HepG2 (cell line): ENCODE measurements around the gene TFDP2. TPM values are rescaled to one million over a fixed set of nuclear protein-coding genes. Genes with fewer than 3 reads are reported as not detected.

Experiments
- ATAC-seq: fragments of 200-7000 bp; cut with Tn5 transposase; 3 replicates; pipeline ENCODE4 v1.9.1; 2020; ENCODE audit warnings: mild to moderate bottlenecking, moderate library complexity
- BruUV-seq: library from RNA; stranded (reverse); fragments of 400-500 nt; replicated peaks from 2 replicates; lab custom pipeline; 2021; lab: Mats Ljungman, UMichigan
- CTCF ChIA-PET: fragments of 300-600 bp; formaldehyde crosslinking; extraction: SDS; loops from one replicate; lab custom pipeline; 2021; ENCODE audit warnings: low total read pairs, inconsistent platforms, low intra/inter-chr PET ratio; lab: Yijun Ruan, JAX
- POLR2A ChIA-PET: fragments of 350-600 bp; sonication (Branson Sonifier 250); formaldehyde crosslinking; loops from one replicate; lab custom pipeline; 2020; ENCODE audit warnings: antibody characterized with exemption, inconsistent platforms; lab: Yijun Ruan, JAX
- DNase-seq: peaks from one replicate; pipeline ENCODE4 v3.0.0-alpha.2; 2015; ENCODE audit warnings: low spot score
- FAIRE-seq: peaks from 3 replicates; lab custom pipeline; 2011; peaks lifted over from hg19 to GRCh38; lab: Jason Lieb, UNC
- H2AFZ ChIP-seq: one replicate; pipeline ENCODE4 v1.6.1; 2011; ENCODE audit warnings: low read length, inconsistent platforms
- H3K27ac ChIP-seq: fragments of 300-600 bp; 3 replicates; pipeline ENCODE4 v1.8.0; 2011; ENCODE audit warnings: mixed run types, mild to moderate bottlenecking, mixed read lengths, low read length, inconsistent platforms; ENCODE audit not compliant: insufficient read depth; ENCODE audit errors: extremely low read length
- H3K27me3 ChIP-seq, 2 experiments: fragments of 200-600 bp in 1 of 2; 2 replicates in 1 of 2; 3 replicates in 1 of 2; pipeline versions ENCODE4 v1.6.0 to v1.8.0; 2011; ENCODE audit warnings: low read length in 2 of 2, mild to moderate bottlenecking in 2 of 2, moderate library complexity in 2 of 2, inconsistent platforms in 1 of 2; ENCODE audit not compliant: insufficient read depth in 2 of 2, control insufficient read depth in 1 of 2
- H3K36me3 ChIP-seq, 2 experiments: fragments of 200-600 bp in 1 of 2; replicated peaks in 1 of 2; 2 replicates in 1 of 2; 3 replicates in 1 of 2; pipeline versions ENCODE4 v1.5.1 to v1.8.0; 2011; ENCODE audit warnings: low read length in 2 of 2, inconsistent platforms in 1 of 2; ENCODE audit not compliant: insufficient read depth in 2 of 2, control insufficient read depth in 1 of 2
- H3K4me1 ChIP-seq: 2 replicates; pipeline ENCODE4 v1.5.1; 2012; ENCODE audit warnings: low read length, inconsistent platforms; ENCODE audit not compliant: insufficient read depth
- H3K4me2 ChIP-seq: 2 replicates; pipeline ENCODE4 v1.6.0; 2011; ENCODE audit warnings: low read depth, low read length, inconsistent platforms
- H3K4me3 ChIP-seq, 3 experiments: fragments of 200-600 bp in 1 of 3; sonication (generic), shearing (Covaris generic) in 1 of 3; replicated peaks in 1 of 3; 2 replicates each; pipeline ENCODE4 v1.5.1; 2011 to 2016; ENCODE audit warnings: low read length in 3 of 3, inconsistent platforms in 2 of 3, low read depth in 2 of 3, mild to moderate bottlenecking in 2 of 3, control low read depth in 1 of 3, mixed read lengths in 1 of 3; ENCODE audit not compliant: insufficient read depth in 1 of 3
- H3K79me2 ChIP-seq: one replicate; pipeline ENCODE4 v1.6.1; 2011; ENCODE audit warnings: low read length, inconsistent platforms; ENCODE audit not compliant: insufficient read depth
- H3K9ac ChIP-seq: 2 replicates; pipeline ENCODE4 v1.6.0; 2011; ENCODE audit warnings: mild to moderate bottlenecking, low read depth, low read length, inconsistent platforms; ENCODE audit not compliant: insufficient read depth
- H3K9me3 ChIP-seq: 2 replicates; pipeline ENCODE4 v1.5.1; 2012; ENCODE audit warnings: mild to moderate bottlenecking, low read length
- H4K20me1 ChIP-seq: 2 replicates; pipeline ENCODE4 v1.6.0; 2011; ENCODE audit warnings: inconsistent platforms, mild to moderate bottlenecking, low read length, moderate library complexity; ENCODE audit not compliant: insufficient read depth
- IRF1 ChIP-seq: sonication (generic); formaldehyde crosslinking; IDR thresholded peaks from 2 replicates; pipeline ENCODE4 v1.4.0; 2020; ENCODE audit warnings: low read depth, mild to moderate bottlenecking, missing genetic modification reagents
- MEIS2 ChIP-seq: sonication (generic); formaldehyde crosslinking; IDR thresholded peaks from 2 replicates; pipeline ENCODE4 v1.9.0; 2021; ENCODE audit warnings: mild to moderate bottlenecking, missing genetic modification reagents
- MTF2 ChIP-seq: sonication (generic); formaldehyde crosslinking; IDR thresholded peaks from 2 replicates; pipeline ENCODE4 v1.5.0; 2020; ENCODE audit warnings: missing genetic modification reagents, borderline replicate concordance
- NCOA1 ChIP-seq: sonication (generic); formaldehyde crosslinking; IDR thresholded peaks from 2 replicates; pipeline ENCODE4 v1.9.0; 2021; ENCODE audit warnings: missing genetic modification reagents
- NFYB ChIP-seq: sonication (generic); formaldehyde crosslinking; IDR thresholded peaks from 2 replicates; pipeline ENCODE4 v1.4.0; 2020; ENCODE audit warnings: missing genetic modification reagents
- PAWR ChIP-seq: sonication (generic); formaldehyde crosslinking; IDR thresholded peaks from 2 replicates; pipeline ENCODE4 v1.4.0; 2020; ENCODE audit warnings: missing genetic modification reagents, mild to moderate bottlenecking, borderline replicate concordance
- SP4 ChIP-seq: sonication (generic); formaldehyde crosslinking; IDR thresholded peaks from 2 replicates; pipeline ENCODE4 v1.8.1; 2023; ENCODE audit warnings: mild to moderate bottlenecking, missing genetic modification reagents
- SRSF4 ChIP-seq: fragments of 200-400 bp; formaldehyde crosslinking; IDR thresholded peaks from one replicate; pipeline ENCODE4 v1.6.1; 2018; ENCODE audit warnings: mild to moderate bottlenecking, low read depth, low read length, moderate library complexity; ENCODE audit not compliant: poor library complexity, severe bottlenecking
- SSRP1 ChIP-seq: IDR thresholded peaks from 2 replicates; pipeline ENCODE4 v1.6.1; 2016; ENCODE audit warnings: control low read depth
- ZBTB26 ChIP-seq: IDR thresholded peaks from 2 replicates; pipeline ENCODE4 v1.6.1; 2016; ENCODE audit warnings: missing compliant biosample characterization, missing genetic modification reagents, borderline replicate concordance
- ZMAT3 ChIP-seq: sonication (generic); formaldehyde crosslinking; conservative IDR thresholded peaks from 2 replicates; pipeline ENCODE4 v1.7.0; 2021; ENCODE audit warnings: missing genetic modification reagents
- ZNF317 ChIP-seq: sonication (generic); formaldehyde crosslinking; IDR thresholded peaks from 2 replicates; pipeline ENCODE4 v1.5.0; 2020; ENCODE audit warnings: mild to moderate bottlenecking, missing genetic modification reagents
- ZNF343 ChIP-seq: sonication (generic); formaldehyde crosslinking; IDR thresholded peaks from 2 replicates; pipeline ENCODE4 v1.4.0; 2020; ENCODE audit warnings: mild to moderate bottlenecking, missing genetic modification reagents
- ZNF354B ChIP-seq: sonication (generic); formaldehyde crosslinking; IDR thresholded peaks from 2 replicates; pipeline ENCODE4 v1.8.0; 2022; ENCODE audit warnings: mild to moderate bottlenecking, missing genetic modification reagents
- ZNF562 ChIP-seq: sonication (generic); formaldehyde crosslinking; IDR thresholded peaks from 2 replicates; pipeline ENCODE4 v1.8.0; 2022; ENCODE audit warnings: missing genetic modification reagents, borderline replicate concordance
- ZNF703 ChIP-seq: sonication (generic); formaldehyde crosslinking; IDR thresholded peaks from 2 replicates; pipeline ENCODE4 v1.5.1; 2020; ENCODE audit warnings: missing genetic modification reagents, mild to moderate bottlenecking, moderate library complexity, borderline replicate concordance
- WGBS: methylation state at CpG from one replicate; pipeline ENCODE4 v1.1.6; 2017; ENCODE audit warnings: low lambda C conversion rate; 5-methylcytosine and 5-hydroxymethylcytosine counted together
- in situ Hi-C: cut with HindIII; loops from 2 replicates; pipeline ENCODE4 v1.10.0; 2017; ENCODE audit warnings: low pct_unique_long_range_greater_than_20kb; ENCODE audit not compliant: extremely low pct_ligation_motif_present
- intact Hi-C: fragments of 100-400 bp; cut with micrococcal nuclease; formaldehyde crosslinking; loops from one replicate; pipeline ENCODE4 v1.10.0; 2022; ENCODE audit not compliant: unreplicated experiment
- polyA plus RNA-seq, 8 experiments: library from polyadenylated mRNA; depleted of rRNA in 3 of 8; stranded (reverse) in 7 of 8; unstranded in 1 of 8; fragments of >200 nt; fragmentation: Illumina TruSeq in 4 of 8; extraction: Trizol in 4 of 8; gene quantifications; 2 replicates each; pipeline versions ENCODE4 v1.2.1 to v1.2.3, GENCODE V29; 2011 to 2016; ENCODE audit warnings: low read depth in 4 of 8, missing spikeins in 1 of 8, mixed read lengths in 1 of 8; ENCODE audit not compliant: insufficient read depth in 1 of 8
- total RNA-seq, 5 experiments: library from RNA; depleted of rRNA; stranded (reverse); fragments of >200 nt; fragmentation: Illumina TruSeq; extraction: Trizol; gene quantifications; 2 replicates each; pipeline ENCODE4 v1.2.3, GENCODE V29; 2016; ENCODE audit warnings: low read depth in 1 of 5
- TF ChIP-seq, protein P1 (sequence below): sonication (generic); formaldehyde crosslinking; IDR thresholded peaks from 2 replicates; pipeline ENCODE4 v1.5.0; 2020; ENCODE audit warnings: mild to moderate bottlenecking, missing genetic modification reagents, borderline replicate concordance

The TFDP2 gene
- total and polyA plus RNA-seq, 2 of the 13 experiments (the other 11 are each of a cell fraction or from before 2014, with no cell fraction given) = 17.9 to 37.4 TPM

DNA sequence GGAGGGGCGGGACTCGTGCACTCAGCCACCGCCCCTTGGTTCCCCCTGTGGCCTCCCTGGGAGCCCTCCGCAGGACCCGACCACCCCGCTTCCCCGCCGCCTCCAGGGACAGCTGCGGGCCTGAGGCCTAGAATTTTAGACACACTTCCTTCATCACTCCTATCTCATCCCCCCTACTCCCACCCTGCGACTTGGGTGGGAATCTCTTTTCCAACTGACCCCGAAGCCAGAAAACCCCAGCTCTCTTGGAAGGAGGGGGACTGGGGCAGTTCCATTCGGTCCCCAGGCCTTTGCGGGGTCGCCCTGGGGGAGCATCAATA is 289 bp upstream of the TFDP2 start (continued):
- TF ChIP-seq IRF1 (CRISPR knock-in tag) (no peak), NCOA1 (CRISPR knock-in tag) (no peak)

DNA sequence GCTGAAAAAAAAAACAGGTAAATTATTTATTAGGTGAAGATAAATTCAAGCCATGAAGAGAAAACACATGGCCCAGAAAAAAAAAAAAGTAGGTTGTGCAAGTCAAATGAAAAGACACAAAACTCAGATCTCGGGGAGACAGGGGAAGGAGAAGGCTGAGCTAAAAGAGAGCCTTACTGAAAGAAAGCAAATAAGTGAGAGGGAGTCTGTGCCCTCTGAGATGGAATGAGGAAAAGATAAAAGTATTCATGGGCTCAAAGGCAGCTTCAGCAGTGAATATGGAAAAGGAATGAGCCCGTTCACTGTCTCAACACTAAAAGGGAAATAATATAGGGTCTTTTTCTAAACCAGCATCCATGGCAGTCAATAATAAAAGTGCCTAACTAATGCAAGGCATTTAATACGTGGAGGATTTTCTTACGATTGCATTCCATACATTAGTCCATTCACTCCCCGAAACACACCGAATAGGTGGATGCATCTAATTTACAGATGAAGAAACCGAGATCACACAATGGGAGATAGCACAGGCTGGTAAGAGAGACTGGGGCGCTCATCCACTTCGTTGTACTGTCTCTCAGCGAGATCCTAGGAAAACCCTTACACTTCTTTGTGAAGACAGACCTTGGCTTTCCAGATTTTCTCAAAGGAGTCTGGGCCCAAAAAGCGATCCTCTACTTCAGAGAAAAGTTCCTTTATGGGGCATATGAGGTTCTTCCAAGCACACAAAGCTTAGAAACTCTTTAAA is 1.1 kb downstream of the TFDP2 start:
- H2AFZ ChIP-seq = peak overlapping the region; percentile 81
- H3K4me3 ChIP-seq = peak overlapping the region; percentile 61 to 84 (median 82)
- H3K4me2 ChIP-seq = peak overlapping the region; percentile 74
- peaks cover 38% of the 10 kb centered on the region for H3K79me2 ChIP-seq
- H3K27ac ChIP-seq = peak overlapping the region; percentile 97
- FAIRE-seq = peak; percentile 30
- intact Hi-C loops = loop anchor here (2.0 kb wide), 1 partner anchor 21 kb away; no protein-coding TSS in a partner anchor
- ChIA-PET CTCF (no interaction called here), POLR2A (interaction anchor here (0.8 to 2.0 kb wide), 3 partner anchors 15 to 60 kb away, joined by 3 to 7 read pairs (median 4); no protein-coding TSS in a partner anchor)
- ATAC-seq = peak; percentile 4; the same call in 1 of the 3 replicates
- H3K9me3 ChIP-seq = no peaks in the 10 kb centered on the region
- in situ Hi-C loops = no loop called here
- H3K9ac ChIP-seq = peak overlapping the region; percentile 85
- H3K36me3 ChIP-seq = no peaks in the 10 kb centered on the region
- peak; percentile 5 for DNase-seq
- under 1% methylated on average over 11 of the region's 11 CpGs for WGBS
- no peaks in the 10 kb centered on the region for H4K20me1 ChIP-seq
- peaks cover 34% of the 10 kb centered on the region for H3K4me1 ChIP-seq
- TSS peak; percentile 60 for BruUV-seq
- H3K27me3 ChIP-seq = no peaks in the 10 kb centered on the region
- 0 out of 2 replicates have a peak, but pooled peaks have one; percentile 19 for TF ChIP-seq MTF2 (CRISPR knock-in tag)
- TF ChIP-seq MEIS2 (CRISPR knock-in tag) = no peak
- peak; percentile 7; the same call in 1 of the 2 replicates for TF ChIP-seq SP4 (CRISPR knock-in tag)
- TF ChIP-seq ZNF343 (CRISPR knock-in tag) = no peak
- no peak for TF ChIP-seq ZNF354B
- TF ChIP-seq ZBTB26 = no peak
- TF ChIP-seq ZNF703 (CRISPR knock-in tag) = no peak
- no peak for TF ChIP-seq ZNF562 (CRISPR knock-in tag)
- no peak for TF ChIP-seq SRSF4
- no peak for TF ChIP-seq NFYB (CRISPR knock-in tag)
- TF ChIP-seq ZMAT3 (CRISPR knock-in tag) = no peak
- TF ChIP-seq, protein P1, sequence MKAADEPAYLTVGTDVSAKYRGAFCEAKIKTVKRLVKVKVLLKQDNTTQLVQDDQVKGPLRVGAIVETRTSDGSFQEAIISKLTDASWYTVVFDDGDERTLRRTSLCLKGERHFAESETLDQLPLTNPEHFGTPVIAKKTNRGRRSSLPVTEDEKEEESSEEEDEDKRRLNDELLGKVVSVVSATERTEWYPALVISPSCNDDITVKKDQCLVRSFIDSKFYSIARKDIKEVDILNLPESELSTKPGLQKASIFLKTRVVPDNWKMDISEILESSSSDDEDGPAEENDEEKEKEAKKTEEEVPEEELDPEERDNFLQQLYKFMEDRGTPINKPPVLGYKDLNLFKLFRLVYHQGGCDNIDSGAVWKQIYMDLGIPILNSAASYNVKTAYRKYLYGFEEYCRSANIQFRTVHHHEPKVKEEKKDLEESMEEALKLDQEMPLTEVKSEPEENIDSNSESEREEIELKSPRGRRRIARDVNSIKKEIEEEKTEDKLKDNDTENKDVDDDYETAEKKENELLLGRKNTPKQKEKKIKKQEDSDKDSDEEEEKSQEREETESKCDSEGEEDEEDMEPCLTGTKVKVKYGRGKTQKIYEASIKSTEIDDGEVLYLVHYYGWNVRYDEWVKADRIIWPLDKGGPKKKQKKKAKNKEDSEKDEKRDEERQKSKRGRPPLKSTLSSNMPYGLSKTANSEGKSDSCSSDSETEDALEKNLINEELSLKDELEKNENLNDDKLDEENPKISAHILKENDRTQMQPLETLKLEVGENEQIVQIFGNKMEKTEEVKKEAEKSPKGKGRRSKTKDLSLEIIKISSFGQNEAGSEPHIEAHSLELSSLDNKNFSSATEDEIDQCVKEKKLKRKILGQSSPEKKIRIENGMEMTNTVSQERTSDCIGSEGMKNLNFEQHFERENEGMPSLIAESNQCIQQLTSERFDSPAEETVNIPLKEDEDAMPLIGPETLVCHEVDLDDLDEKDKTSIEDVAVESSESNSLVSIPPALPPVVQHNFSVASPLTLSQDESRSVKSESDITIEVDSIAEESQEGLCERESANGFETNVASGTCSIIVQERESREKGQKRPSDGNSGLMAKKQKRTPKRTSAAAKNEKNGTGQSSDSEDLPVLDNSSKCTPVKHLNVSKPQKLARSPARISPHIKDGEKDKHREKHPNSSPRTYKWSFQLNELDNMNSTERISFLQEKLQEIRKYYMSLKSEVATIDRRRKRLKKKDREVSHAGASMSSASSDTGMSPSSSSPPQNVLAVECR (CRISPR knock-in tag) = no peak
- TF ChIP-seq PAWR (CRISPR knock-in tag) = no peak
- peak; percentile 46; the same call in 1 of the 2 replicates for TF ChIP-seq SSRP1 (CRISPR knock-in tag)
- TF ChIP-seq ZNF317 (CRISPR knock-in tag) = 0 out of 2 replicates have a peak, but pooled peaks have one; percentile 16
